Measurements from ENCODE around the gene DPH7. TPM values are rescaled to one million over a fixed set of nuclear protein-coding genes. Genes with fewer than 3 reads are reported as not detected.
"Not testable (repeated sequence)": the region's sequence is repeated elsewhere in the genome, so short reads cannot be mapped to it uniquely, and the experiment has no call there.

The DPH7 gene
- 10 to 100 TPM; 18.3 to 45.4 (median 24.8) TPM for polyA plus RNA-seq (ENCODE audit: insufficient read length in 10 of 10)
- long read RNA-seq, donor 1, partial matches to known transcripts: 0 of 1 reads
- long read RNA-seq, donor 1, other reads (novel, unspliced or antisense): 0 of 1 reads
- long read RNA-seq, donor 2, partial matches to known transcripts: 0 of 1 reads
- long read RNA-seq, donor 2, other reads (novel, unspliced or antisense): 0 of 1 reads
- long read RNA-seq, donor 3: 0 reads
- long read RNA-seq, donor 4, partial matches to known transcripts: 0 of 1 reads
- long read RNA-seq, donor 4, other reads (novel, unspliced or antisense): 0 of 1 reads
- long read RNA-seq, donor 5, partial matches to known transcripts: 0 of 3 reads
- long read RNA-seq, donor 5, other reads (novel, unspliced or antisense): 0 of 3 reads
- long read RNA-seq, donor 6, partial matches to known transcripts: 0 of 2 reads
- long read RNA-seq, donor 6, other reads (novel, unspliced or antisense): 0 of 2 reads
- long read RNA-seq, donor 7, partial matches to known transcripts: 0 of 1 reads
- long read RNA-seq, donor 7, other reads (novel, unspliced or antisense): 0 of 1 reads
- long read RNA-seq, donor 8, partial matches to known transcripts: 0 of 1 reads
- long read RNA-seq, donor 8, other reads (novel, unspliced or antisense): 0 of 1 reads
- long read RNA-seq, donor 9: 0 reads

DNA sequence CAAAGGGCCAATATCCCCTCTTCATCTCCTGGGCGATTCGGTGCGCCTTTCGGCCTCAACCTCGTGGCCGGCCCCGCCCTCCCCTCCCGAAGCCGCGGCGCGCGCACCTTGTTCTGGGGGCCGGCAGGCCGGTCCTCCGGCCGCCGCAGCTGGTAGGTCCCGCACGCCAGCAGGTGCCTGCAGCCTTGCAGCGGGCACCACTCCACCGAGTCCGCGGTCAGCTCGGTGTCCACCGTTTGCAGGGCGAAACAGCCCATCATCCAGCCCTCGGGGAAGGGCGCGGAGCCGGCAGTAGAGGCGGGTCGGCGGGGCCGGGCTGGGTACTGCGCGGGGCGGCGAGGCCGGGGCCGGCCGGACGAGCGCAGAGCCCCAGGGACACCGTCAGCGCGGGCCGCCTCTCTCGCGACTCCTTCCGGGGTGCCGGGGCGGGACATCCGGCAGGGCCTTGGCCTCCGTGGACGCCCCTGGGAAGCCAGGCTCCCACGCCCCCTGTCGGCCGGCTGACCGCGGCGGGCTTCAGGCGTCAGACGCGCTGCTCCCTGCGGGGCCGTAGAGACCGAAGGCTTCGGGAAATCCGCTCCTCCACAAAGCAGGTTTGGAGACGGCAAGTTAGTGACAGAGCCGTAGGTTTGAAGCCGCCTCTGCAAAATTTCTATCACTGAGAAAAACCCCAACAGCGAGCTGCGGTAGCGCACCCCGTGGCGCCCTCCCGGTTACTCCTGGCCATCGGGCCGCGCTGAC lies at the start of gene DPH7:
TSS of gene DPH7 (minus strand) at position 408 of the 741 bp plus-strand sequence. CDS start at position 260, 148 bp downstream.
- peak; percentile 91 to 97 (median 96) for DNase-seq

DNA sequence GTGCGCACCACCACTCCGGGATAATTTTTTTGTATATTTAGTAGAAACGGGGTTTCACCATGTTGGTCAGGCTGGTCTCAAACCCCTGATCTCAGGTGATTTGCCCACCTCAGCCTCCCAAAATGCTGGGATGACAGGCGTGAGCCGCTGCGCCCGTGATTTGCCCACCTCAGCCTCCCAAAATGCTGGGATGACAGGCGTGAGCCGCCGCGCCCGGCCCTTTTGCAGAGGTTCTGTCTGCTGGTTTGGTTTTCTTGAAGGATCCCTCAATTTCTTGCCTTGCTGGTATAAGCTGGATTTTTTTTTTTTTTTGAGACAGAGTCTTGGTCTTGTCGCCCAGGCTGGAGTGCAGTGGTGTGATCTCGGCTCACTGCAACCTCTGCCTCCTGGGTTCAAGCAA lies 48.7 kb upstream of the DPH7 start:
- not testable (repeated sequence) for DNase-seq

DNA sequence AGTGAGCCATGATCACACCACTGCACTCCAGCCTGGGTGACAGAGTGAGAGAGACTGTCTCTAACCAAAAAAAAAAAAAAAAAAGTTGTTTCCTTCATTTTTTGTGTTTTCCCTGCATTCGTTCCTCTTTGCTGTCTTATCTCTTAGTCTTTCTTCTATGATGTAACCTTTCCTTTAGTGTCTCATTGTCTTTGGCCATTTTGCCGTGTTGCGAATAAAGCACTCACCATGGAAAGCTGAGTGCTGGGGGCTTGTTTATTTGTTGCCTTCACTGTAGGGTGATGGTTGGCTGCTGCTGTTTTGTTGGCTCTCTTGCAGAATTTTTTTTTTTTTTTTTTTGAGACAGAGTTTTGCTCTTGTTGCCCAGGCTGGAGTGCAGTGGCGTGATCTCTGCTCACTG lies 47.7 kb upstream of the DPH7 start:
- no peak for DNase-seq

DNA sequence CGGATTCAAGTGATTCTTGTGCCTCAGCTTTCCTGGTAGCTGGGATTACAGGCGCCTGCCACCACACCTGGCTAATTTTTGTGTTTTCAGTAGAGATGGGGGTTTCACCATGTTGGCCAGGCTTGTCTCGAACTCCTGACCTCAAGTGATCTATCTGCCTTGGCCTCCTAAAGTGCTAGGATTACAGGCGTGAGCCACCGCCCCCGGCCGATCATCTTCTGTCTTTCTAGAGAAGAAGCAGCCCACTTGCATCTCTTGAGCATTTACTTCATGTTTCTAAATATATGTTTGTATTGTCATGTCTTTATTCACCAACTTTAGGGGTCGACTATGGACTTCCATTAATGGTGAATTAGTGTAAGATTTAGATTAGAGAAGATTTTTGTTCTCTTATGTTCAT lies 43.5 kb upstream of the DPH7 start:
- DNase-seq: not testable (repeated sequence)

DNA sequence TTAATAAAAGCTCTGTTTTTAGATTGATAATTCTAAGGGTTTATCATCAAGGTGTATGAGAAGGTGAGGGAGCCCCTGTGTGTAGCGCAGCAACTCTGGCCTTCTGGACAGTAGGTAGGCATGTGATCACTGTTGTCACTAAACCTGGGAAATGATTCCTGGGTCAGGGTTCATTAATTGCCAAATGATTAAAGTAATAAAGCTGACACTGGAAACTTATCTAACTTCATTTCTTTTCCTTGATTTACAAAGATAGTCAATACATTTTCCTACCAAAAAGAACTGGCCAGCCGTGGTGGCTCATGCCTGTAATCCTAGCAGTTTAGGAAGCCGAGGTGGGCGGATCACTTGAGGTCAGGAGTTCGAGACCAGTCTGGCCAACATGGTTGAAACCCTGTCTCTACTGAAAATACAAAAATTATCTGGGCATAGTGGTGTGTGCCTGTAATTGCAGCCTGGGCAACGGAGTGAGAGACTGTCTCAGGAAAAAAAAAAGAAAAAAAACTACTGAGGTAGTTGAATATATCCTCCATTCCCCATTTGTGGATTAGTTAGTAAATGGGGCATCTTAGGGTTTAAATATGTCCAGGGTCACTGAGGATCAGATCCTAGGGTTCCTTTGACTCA lies 42.5 kb upstream of the DPH7 start:
- no peak for DNase-seq

DNA sequence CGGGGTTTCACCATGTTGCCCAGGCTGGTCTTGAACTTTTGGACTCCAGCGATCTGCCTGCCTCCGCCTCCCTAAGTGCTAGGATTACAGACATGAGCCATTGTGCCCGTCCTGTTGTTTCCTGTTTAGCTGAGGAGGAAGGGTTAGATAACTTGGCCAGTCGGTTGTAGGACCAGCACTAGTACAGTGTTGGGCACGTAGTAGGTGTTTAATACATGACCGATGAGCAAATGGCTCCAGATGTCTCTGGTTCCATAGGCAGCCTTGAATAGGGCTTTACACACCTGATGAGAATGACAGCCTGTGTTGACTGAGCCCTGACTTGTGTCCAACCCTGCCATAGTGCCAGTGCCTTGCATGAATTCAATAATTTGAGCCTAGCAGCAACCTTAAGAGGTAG lies 41.9 kb upstream of the DPH7 start:
- no peak for DNase-seq

DNA sequence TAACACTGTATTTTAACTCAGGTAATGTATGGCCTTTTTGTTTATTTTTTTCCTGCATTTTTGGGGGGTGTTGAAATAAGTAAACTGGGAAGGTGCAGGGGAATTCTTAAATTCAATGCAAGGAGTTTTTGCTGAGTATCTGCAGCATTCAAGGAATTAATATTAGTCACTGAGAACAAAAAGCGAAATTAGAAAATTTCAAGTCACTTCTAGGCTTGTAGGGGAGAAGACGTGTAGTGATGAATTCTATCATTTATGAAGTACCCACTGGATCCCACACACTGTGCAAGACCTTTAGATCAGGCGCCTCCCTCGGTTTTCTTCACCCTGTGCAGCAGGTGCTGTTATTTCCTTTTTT lies 41.3 kb upstream of the DPH7 start:
- DNase-seq: no peak

DNA sequence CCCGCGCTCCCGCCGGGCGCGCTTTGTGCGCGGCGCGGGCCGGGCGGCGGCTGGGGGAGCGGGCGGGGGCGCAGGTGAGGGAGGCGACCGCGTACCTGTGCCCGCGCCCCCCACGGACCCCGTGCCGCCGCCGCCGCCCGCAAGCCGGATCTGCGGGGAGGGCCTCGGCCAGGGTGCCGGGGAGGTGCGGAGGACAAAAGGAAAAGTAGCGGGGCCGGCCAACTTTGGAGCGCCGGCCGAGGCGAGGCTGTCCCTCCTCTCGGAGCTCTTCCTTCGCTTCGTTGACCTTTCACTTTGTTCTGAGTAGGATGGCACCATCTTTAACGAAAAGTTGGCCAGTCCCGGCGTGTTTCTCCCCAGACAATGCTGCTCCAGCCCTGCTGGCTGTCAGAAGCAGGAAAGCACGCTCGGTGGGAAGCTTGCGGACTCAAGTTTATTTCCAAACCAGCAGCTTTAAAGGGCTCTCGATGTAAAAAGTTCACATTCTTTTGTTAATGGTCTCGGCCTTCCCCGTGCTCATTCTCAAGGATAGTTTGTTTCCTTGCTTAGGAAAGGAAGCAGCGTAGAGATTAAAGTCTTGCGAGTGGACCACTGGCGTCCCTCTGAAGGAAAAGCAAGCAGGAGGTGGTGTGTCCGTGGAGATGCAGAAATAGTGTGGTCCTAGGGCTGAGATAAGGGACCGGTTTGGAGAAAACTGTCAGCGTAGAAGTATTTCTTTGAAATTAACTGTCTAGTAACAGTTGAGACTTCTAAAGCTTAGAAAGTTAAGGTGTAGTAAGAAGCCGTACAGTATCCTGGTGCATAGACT lies 40.7 kb upstream of the DPH7 start:
- peak in 1 of 3 donors; percentile 75 for DNase-seq

DNA sequence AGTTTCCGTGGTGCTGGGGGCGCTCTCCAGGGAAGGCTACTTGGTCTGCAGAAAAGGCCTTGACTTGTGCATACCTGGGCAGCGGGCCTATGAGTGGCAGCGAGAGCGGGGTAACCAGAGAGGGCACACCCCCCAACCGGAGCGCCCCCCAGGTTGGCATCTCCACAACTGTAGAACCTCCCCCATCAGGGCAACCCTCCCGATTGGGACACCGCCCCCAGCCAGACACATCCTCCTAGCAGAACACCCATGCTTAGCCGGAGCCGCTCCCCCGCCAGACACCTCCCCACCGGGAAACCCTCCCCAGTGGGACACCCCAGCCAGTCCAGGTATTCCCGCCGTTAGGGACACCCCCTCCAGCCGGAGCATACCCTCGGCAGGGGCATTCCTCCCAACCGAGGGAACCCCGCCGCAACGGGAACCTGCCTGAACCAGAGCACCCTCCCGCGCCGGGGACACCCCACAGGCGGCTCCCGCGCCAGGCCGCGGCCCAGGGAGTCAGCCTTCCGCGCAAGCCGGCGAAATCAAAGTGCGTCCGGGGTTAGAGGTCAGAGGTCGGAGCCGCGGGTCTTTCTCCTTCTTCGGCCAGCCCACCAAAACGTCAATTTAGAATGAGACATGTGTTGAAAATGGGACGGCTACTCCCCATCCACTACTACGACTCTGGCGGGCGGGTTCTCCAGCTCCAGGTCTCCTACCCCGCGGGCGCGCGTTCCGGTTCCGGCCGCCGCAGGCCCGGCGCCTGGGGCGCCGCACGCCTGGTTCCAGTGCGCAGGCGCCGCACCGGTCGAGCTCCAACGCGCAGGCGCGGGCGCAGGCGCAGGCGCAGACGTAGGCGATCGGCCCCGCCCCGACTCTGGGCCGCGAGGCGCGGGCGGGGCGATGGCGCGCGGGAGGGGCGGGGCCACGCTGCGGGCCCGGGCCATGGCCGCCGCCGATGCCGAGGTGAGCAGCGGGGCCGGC lies 39.7 kb upstream of the DPH7 start, which contains the start of gene EHMT1:
TSS of gene EHMT1 (plus strand) at position 901 of the 963 bp plus-strand sequence. CDS start at position 925, 24 bp downstream.
- peak; percentile 88 to 94 (median 93) for DNase-seq

DNA sequence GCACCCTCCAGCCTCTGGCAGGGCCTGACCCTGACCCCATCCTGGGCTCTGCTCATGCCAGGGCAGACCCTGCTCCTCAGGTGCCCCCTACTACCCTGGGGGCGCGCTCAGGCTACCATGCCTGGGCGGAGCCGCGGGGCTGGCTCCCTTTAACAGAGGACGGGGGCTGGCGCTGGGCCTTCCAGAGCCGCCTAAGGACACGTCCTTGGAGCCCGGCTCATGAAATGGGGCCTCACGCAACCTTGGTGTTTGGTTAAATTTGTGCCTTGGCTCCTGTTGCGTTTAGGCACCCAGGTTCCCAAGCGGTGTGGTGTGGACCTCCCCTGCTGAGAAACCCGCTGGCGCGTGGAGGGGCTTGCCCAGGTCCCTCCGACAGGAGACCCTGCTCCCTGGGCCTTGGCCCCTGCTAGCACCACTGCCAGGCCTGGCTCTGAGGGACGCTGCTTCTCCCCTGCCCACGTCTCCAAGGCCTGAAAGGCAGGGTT lies 36.7 kb upstream of the DPH7 start:
- DNase-seq: no peak

DNA sequence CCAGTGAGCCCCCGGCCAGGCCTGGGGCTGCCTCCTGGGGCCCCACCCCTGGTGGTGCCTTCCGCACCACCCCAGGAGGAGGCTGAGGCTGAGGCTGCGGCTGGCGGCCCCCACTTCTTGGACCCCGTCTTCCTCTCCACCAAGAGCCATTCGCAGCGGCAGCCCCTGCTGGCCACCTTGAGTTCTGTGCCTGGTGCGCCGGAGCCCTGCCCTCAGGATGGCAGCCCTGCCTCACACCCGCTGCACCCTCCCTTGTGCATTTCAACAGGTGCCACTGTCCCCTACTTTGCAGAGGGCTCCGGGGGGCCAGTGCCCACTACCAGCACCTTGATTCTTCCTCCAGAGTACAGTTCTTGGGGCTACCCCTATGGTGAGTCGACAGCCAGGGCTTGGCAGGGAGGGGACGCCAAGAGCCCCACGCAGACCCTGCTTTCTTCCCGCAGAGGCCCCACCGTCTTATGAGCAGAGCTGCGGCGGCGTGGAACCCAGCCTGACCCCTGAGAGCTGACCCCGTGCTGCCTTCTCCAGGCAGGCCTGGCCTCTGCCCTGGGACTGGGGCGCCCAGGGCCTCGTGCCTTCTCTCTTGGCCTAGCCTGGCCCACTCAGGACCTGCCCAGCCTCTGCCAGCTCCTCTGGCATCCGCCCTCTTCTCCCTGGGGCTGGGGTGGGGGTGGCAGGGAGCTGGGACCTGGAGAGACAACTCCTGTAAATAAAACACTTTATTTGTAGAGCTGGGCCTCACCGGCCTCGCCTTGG lies 36.1 kb upstream of the DPH7 start:
- DNase-seq: no peak

DNA sequence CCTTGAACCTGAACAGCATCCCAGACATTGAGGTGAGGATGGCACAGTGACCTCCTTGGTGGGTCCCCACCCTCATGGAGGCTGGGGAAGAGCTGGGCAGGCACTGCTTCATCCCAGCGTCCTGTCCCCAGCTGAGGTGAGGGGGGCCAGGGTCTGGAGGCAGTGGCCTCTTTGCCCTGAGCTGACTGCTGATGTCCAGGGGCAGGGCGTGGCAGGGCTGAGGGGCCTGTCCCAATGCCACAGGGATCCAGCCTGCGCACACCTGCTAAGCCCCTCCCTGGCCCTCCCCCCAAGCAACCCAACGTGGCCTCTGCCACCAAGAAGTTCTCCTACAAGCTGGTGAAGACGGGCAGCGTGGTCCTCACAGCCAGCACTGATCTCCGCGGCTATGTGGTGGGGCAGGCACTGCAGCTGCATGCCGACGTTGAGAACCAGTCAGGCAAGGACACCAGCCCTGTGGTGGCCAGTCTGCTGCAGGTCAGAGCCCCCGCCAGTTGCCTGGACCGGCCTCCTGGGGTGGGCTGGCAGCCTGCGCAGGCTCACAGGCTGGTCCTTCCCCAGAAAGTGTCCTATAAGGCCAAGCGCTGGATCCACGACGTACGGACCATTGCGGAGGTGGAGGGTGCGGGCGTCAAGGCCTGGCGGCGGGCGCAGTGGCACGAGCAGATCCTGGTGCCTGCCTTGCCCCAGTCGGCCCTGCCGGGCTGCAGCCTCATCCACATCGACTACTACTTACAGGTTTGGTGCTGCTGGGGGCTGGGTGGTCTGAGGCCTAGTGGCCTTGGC lies 35.2 kb upstream of the DPH7 start:
- DNase-seq: no peak

DNA sequence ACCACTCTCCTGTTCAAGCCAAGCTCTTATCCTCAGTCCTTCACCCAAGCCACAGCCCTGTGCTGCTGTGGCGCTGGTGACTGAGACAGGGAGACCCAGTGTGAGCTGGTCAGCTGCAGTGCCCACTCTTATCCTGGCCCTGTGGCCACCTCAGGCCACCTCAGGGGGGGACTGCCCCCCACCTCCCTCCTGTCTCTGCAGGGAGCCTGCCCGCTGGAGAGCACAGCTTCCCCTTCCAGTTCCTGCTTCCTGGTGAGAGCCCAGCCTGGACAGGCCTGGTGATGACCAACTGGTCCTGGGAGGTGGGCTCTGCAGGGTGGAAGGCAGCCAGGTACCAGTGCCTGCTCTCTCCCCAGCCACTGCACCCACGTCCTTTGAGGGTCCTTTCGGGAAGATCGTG lies 34.5 kb upstream of the DPH7 start:
- no peak for DNase-seq

DNA sequence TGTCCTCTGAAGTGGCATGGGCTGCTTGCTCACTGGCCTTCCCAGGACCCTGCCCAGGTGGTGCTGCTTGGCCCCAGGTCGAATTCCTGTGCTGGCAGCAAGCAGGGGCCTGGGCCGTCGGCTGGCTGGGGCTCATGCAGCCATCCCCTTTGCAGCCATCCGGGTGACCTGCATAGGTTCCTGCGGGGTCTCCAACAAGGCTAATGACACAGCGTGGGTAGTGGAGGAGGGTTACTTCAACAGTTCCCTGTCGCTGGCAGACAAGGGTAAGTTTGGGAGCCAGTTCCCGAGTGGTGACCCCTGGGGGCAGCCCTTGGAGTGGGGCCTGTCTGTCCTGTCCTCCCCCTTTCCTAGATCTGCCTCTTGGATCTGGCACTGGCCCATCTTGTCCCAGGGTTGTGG lies 34.0 kb upstream of the DPH7 start:
- DNase-seq: no peak

DNA sequence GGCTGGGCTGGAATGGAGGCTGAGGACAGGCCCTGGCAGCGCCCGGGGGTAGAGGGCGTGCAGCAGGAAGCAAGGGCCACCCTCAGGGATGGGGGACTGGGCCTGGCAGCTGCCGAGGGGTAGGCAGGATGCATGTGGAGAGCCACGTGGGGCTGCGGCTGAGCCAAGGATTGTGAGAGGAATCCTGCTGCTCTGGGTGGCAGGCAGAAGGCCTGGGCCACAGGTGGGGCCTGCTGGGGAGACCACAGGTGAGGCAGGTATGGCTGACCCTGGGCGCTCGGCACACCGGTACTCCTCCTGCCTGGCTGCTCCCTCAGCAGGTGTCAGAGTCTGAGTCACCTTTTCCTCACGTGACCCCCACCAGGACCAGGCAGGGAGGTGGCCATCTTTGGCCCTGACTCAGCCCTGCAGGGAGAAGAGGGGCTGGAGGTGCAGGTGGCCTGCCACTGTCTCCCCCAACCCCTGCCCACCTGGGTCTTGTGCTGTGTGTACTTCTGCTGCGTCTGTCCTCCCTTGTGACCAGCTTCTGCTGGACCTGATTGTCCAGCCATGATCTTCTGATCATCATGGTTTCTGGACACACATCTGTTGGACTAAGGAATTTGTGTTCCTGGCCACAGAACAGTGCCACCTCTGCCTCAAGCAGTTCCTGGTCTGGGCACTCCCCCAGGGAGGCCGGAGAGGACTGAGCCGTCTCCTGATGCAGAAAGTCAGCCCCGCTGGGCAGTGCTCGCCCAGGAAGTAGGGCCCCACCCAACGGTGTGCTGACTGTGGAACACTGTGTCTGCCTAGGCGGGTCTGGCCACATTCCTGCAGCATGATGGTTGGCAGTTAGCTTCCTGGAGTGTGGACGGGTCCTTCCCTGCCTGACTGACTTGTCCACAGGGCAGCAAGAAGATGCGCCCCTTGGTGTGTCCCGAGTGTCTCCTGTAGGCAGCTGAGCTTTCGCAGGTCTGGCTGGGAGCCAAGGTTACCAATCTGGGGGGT lies 33.2 kb upstream of the DPH7 start:
- no peak for DNase-seq

DNA sequence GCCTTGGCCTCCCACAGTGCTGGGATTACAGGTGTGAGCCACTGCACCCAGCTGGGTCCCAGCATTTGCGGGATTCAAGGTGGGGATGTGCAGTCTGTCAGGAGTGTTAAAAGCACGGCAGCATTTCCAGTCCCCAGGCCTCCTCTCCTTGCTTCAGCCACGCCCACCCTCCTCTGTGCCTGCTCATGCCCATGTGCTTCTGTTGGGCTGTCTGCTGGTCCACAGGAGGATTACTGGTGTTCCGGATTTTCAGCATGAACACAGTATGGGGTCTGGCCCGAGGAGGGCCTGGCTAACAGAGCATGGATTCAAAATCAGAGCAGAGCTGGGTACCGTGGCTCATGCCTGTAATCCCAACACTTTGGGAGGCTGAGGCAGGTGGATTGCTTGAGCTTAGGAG lies 32.2 kb upstream of the DPH7 start:
- DNase-seq: no peak

Data from muscle of back (tissue), 13 donors.